ENCODE results near the gene SNAPC4. TPM values are rescaled to one million over a fixed set of nuclear protein-coding genes. Genes with fewer than 3 reads are reported as not detected.

The SNAPC4 gene
- total and polyA plus RNA-seq, 9 of the 15 experiments (the other 6 are each of a cell fraction or from before 2014, with no cell fraction given) = 0.21 to 21.8 (median 8.8) TPM

DNA sequence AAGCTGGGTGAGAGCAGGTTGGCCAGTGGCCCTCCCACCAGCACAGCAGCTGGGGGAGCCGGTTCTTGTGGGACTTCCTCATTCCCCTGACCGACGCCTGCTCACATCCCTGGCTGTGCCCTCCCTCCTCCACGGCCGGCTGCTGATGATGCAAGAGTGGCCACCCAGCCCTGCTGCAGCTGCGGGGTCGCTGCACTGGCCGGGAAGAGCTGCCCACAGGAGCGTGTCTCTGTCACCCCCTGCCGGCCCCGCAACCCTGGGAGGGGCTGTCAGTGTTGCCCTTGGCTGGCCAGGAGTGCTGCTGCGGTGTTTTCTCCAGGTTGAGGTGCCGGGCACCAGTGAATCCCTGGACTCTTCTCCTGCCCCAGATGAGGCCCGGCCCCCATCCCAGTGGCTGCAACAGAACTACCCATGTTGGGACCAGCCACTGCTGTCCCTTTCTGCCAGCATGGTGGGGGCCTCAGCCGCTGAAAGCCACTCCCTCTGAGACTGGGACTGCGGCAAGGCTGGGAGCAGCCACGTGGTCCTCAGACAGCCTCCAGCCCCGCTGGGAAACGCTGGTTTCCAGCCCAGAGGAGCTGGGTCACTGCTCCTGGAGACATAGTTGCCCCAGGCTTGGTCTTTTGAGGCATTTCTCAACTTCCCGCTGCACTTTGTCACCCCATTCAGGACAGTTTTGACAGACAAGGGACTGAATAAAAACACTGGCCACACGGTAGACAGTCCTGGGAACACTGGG, 27.2 kb downstream of the SNAPC4 start (continued):
- TF ChIP-seq, protein P1, sequence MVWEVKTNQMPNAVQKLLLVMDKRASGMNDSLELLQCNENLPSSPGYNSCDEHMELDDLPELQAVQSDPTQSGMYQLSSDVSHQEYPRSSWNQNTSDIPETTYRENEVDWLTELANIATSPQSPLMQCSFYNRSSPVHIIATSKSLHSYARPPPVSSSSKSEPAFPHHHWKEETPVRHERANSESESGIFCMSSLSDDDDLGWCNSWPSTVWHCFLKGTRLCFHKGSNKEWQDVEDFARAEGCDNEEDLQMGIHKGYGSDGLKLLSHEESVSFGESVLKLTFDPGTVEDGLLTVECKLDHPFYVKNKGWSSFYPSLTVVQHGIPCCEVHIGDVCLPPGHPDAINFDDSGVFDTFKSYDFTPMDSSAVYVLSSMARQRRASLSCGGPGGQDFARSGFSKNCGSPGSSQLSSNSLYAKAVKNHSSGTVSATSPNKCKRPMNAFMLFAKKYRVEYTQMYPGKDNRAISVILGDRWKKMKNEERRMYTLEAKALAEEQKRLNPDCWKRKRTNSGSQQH (CRISPR knock-in tag; IDR thresholded peaks at IDR 0.05) = no peak
- TF ChIP-seq, protein P2, sequence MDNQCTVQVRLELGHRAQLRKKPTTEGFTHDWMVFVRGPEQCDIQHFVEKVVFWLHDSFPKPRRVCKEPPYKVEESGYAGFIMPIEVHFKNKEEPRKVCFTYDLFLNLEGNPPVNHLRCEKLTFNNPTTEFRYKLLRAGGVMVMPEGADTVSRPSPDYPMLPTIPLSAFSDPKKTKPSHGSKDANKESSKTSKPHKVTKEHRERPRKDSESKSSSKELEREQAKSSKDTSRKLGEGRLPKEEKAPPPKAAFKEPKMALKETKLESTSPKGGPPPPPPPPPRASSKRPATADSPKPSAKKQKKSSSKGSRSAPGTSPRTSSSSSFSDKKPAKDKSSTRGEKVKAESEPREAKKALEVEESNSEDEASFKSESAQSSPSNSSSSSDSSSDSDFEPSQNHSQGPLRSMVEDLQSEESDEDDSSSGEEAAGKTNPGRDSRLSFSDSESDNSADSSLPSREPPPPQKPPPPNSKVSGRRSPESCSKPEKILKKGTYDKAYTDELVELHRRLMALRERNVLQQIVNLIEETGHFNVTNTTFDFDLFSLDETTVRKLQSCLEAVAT (IDR thresholded peaks at IDR 0.05) = no peak
- no peak for TF ChIP-seq PHF21A (IDR thresholded peaks at IDR 0.05; ENCODE audit: borderline replicate concordance, low read depth)
- no peak for TF ChIP-seq ESRRB (CRISPR knock-in tag; IDR thresholded peaks at IDR 0.05; ENCODE audit: borderline replicate concordance)
- no peak for TF ChIP-seq TAF9B (IDR thresholded peaks at IDR 0.05; ENCODE audit: partially characterized antibody)
- TF ChIP-seq, protein P3, sequence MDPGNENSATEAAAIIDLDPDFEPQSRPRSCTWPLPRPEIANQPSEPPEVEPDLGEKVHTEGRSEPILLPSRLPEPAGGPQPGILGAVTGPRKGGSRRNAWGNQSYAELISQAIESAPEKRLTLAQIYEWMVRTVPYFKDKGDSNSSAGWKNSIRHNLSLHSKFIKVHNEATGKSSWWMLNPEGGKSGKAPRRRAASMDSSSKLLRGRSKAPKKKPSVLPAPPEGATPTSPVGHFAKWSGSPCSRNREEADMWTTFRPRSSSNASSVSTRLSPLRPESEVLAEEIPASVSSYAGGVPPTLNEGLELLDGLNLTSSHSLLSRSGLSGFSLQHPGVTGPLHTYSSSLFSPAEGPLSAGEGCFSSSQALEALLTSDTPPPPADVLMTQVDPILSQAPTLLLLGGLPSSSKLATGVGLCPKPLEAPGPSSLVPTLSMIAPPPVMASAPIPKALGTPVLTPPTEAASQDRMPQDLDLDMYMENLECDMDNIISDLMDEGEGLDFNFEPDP (CRISPR knock-in tag; IDR thresholded peaks at IDR 0.05) = no peak
- TF ChIP-seq, protein P4, sequence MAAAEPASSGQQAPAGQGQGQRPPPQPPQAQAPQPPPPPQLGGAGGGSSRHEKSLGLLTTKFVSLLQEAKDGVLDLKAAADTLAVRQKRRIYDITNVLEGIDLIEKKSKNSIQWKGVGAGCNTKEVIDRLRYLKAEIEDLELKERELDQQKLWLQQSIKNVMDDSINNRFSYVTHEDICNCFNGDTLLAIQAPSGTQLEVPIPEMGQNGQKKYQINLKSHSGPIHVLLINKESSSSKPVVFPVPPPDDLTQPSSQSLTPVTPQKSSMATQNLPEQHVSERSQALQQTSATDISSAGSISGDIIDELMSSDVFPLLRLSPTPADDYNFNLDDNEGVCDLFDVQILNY (CRISPR knock-in tag; IDR thresholded peaks at IDR 0.05) = no peak
- no peak for TF ChIP-seq PRMT5 (CRISPR knock-in tag; IDR thresholded peaks at IDR 0.05)
- TF ChIP-seq SMAD1 (IDR thresholded peaks at IDR 0.05; ENCODE audit: low read depth, low read length, partially characterized antibody) = no peak
- no peak for TF ChIP-seq ZNF551 (CRISPR knock-in tag; IDR thresholded peaks at IDR 0.05)
- TF ChIP-seq NCOA1 (IDR thresholded peaks at IDR 0.05; ENCODE audit: low read depth) = no peak
- no peak for TF ChIP-seq ETV1 (tag; conservative IDR thresholded peaks at IDR 0.05; ENCODE audit: low read depth)
- TF ChIP-seq KLF1 (tag; IDR thresholded peaks at IDR 0.05) = no peak
- TF ChIP-seq ATF1 (CRISPR knock-in tag; IDR thresholded peaks at IDR 0.05) = no peak
- peak; percentile 53 for TF ChIP-seq ATF1 (tag; IDR thresholded peaks at IDR 0.05)
- no peak for TF ChIP-seq RBM15 (IDR thresholded peaks at IDR 0.05; ENCODE audit: insufficient read depth, low read length)
- TF ChIP-seq ZNF445 (CRISPR knock-in tag; IDR thresholded peaks at IDR 0.05; ENCODE audit: low read depth) = no peak
- peak; percentile 2 for TF ChIP-seq PHF20 (IDR thresholded peaks at IDR 0.05; ENCODE audit: partially characterized antibody)
- no peak for TF ChIP-seq TSC22D4 (tag; IDR thresholded peaks at IDR 0.05)
- TF ChIP-seq SREBF2 (CRISPR knock-in tag; IDR thresholded peaks at IDR 0.05) = no peak
- no peak; the same call in 1 of the 2 replicates for TF ChIP-seq KLF13 (tag; IDR thresholded peaks at IDR 0.05; ENCODE audit: borderline replicate concordance, low read depth)
- TF ChIP-seq HDGF (IDR thresholded peaks at IDR 0.05) = no peak
